ENCODE measurements around the gene CYB561D2.

DNA sequence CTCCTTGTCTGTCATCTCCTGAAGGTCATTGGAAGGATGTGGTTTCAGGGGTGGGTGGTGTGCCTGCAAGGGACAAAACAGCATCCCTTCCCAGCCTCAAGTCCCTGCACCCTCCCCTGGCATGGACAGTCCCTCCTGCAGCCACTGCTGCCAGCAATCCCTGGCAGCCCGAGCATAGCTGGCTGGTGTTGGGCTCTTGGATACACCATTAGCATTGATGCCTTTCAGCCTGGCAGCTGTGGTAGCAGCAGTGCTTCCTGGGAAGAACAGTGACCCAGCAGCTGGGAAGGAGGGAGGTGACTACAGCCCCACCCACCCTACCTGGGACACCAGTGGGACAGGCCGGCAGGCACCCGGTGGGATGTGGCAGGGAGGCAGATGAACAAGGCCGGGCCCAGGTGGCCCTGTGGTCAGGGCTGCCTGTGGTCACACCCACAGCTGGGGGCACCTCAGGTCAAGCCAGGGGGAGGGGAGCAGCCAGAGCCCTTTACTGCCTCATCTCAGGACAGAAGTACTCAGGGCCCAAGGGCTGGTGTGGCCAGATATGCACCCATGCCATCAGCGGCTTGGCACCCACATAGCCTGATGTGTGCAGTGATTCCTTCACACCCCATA, 41.5 kb downstream of the CYB561D2 start:
- TF ChIP-seq CTCF (IDR thresholded peaks at IDR 0.05) (no peak), EP300 (IDR thresholded peaks at IDR 0.05) (no peak)

Measured in ovary (tissue), 3 donors.